ENCODE results near the gene ANKRD17.

ANKRD17 gene

DNA sequence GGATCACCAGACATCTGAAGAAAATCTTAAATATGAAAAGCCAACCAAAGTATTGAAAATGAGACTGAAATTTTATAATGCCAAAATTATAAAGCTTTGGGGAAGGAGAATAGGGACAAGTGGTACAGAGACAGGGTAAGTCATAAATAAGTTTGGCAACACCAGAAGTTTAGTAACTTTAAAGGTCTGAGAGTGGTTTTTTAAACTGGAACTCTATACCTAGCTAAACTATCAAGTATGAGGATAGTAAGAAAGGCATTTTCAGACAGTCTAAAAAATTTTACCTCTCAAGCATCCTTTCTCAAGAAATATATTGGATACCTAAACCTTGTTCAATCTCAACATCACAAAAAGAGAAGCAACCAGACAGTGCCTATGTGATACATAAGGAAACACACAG is 92.4 kb downstream of the ANKRD17 start:
- CTCF ChIA-PET = interaction anchor here (1.6 kb wide), 1 partner anchor 91 kb away, joined by 6 read pairs; no protein-coding TSS in a partner anchor
- DNase-seq (ENCODE audit: low read depth, low spot score) = no peak
- POLR2A ChIA-PET = no interaction called here
- H3K4me3 ChIP-seq (ENCODE audit: low read depth, low read length) = no peak overlapping the region
- TF ChIP-seq, protein P1, sequence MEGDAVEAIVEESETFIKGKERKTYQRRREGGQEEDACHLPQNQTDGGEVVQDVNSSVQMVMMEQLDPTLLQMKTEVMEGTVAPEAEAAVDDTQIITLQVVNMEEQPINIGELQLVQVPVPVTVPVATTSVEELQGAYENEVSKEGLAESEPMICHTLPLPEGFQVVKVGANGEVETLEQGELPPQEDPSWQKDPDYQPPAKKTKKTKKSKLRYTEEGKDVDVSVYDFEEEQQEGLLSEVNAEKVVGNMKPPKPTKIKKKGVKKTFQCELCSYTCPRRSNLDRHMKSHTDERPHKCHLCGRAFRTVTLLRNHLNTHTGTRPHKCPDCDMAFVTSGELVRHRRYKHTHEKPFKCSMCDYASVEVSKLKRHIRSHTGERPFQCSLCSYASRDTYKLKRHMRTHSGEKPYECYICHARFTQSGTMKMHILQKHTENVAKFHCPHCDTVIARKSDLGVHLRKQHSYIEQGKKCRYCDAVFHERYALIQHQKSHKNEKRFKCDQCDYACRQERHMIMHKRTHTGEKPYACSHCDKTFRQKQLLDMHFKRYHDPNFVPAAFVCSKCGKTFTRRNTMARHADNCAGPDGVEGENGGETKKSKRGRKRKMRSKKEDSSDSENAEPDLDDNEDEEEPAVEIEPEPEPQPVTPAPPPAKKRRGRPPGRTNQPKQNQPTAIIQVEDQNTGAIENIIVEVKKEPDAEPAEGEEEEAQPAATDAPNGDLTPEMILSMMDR (IDR thresholded peaks at IDR 0.05; ENCODE audit: insufficient read depth, low read length, missing control alignments) = no peak

- ChIA-PET POLR2A (no interaction called here), CTCF (interaction anchor here (0.8 to 1.9 kb wide), 7 partner anchors 15 to 96 kb away, joined by 3 to 4 read pairs (median 3); no protein-coding TSS in a partner anchor)
- TF ChIP-seq, protein P1 (IDR thresholded peaks at IDR 0.05; ENCODE audit: insufficient read depth, low read length, missing control alignments) = no peak
- no peak overlapping the region for H3K4me3 ChIP-seq (ENCODE audit: low read depth, low read length)
- DNase-seq (ENCODE audit: low read depth, low spot score) = no peak
These were observed 96.9 kb downstream of the ANKRD17 start for GRCh38 chr4:73161527-73162185.

GRCh38 chr4:73156394-73156793 is 102.2 kb downstream of the ANKRD17 start:
- TF ChIP-seq, protein P1 (IDR thresholded peaks at IDR 0.05; ENCODE audit: insufficient read depth, low read length, missing control alignments) = no peak
- H3K4me3 ChIP-seq (ENCODE audit: low read depth, low read length) = no peak overlapping the region
- CTCF ChIA-PET = interaction anchor here (1.0 kb wide), 1 partner anchor 14 kb away, joined by 3 read pairs; no protein-coding TSS in a partner anchor
- POLR2A ChIA-PET = no interaction called here
- DNase-seq (ENCODE audit: low read depth, low spot score) = no peak

DNA sequence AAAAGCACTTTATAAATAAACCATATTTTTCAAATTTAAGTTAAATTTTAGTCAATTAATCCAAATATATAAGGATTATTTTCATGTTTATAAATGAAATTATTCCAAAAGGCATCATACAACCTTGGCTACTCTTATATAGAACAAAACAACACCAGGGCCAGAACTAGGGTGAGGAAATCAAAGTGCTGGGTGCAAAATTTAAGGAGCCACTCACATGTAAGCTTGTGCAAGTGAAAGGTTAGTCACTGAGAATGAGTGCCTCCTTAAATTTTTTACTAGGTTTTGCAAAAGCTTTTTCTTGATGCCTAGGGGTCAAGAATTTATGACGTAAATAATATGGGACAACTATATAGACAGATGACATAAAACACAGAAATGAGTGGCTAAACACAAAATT is 105.7 kb downstream of the ANKRD17 start:
- DNase-seq (ENCODE audit: low read depth, low spot score) = no peak
- ChIA-PET POLR2A (no interaction called here), CTCF (interaction anchor here (0.6 to 1.3 kb wide), 4 partner anchors 9 to 104 kb away, joined by 3 to 7 read pairs (median 4); no protein-coding TSS in a partner anchor)
- H3K4me3 ChIP-seq (ENCODE audit: low read depth, low read length) = no peak overlapping the region
- TF ChIP-seq, protein P1 (IDR thresholded peaks at IDR 0.05; ENCODE audit: insufficient read depth, low read length, missing control alignments) = no peak

GRCh38 chr4:73142995-73143547 is 115.5 kb downstream of the ANKRD17 start:
- POLR2A ChIA-PET = no interaction called here

DNA sequence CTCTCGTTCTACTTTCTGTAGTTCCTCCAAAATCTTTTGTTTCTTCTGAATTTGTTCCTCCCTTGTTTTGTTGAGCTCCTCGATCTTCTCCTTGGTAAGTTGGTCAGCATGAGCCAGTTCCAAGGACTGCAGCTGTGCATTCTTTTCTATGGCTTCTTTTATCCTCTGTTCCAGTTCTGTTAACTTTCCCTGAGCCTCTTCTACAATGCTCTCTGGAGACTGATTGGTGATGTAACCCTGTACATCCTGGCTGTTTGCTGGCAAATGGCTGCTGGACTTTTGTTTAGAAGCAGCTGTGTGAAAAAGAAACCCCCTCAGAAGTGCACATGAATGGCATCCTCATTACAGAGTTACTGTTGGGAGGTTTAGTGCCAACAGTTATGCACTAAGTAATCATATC is 118.6 kb downstream of the ANKRD17 start:
- ChIA-PET POLR2A (no interaction called here), CTCF (interaction anchor here (1.2 kb wide), 1 partner anchor 117 kb away, joined by 5 read pairs; no protein-coding TSS in a partner anchor)
- TF ChIP-seq, protein P1 (IDR thresholded peaks at IDR 0.05; ENCODE audit: insufficient read depth, low read length, missing control alignments) = no peak
- no peak overlapping the region for H3K4me3 ChIP-seq (ENCODE audit: low read depth, low read length)
- no peak for DNase-seq (ENCODE audit: low read depth, low spot score)

More at GRCh38 chr4:73142995-73143547, 115.5 kb downstream of the ANKRD17 start:
- TF ChIP-seq, protein P1 (IDR thresholded peaks at IDR 0.05; ENCODE audit: insufficient read depth, low read length, missing control alignments) = no peak
- CTCF ChIA-PET = interaction anchor here (0.8 to 1.8 kb wide), 11 partner anchors 10 to 511 kb away, joined by 3 to 6 read pairs (median 4); no protein-coding TSS in a partner anchor
- no peak for DNase-seq (ENCODE audit: low read depth, low spot score)
- H3K4me3 ChIP-seq (ENCODE audit: low read depth, low read length) = no peak overlapping the region
